NCI-H2107 (cell line): Measurements from ENCODE around the gene PTPN13.

Experiments used
- DNase-seq: peaks from one replicate; lab custom pipeline; 2025; lab: John Stamatoyannopoulos, UW

The PTPN13 gene

DNA sequence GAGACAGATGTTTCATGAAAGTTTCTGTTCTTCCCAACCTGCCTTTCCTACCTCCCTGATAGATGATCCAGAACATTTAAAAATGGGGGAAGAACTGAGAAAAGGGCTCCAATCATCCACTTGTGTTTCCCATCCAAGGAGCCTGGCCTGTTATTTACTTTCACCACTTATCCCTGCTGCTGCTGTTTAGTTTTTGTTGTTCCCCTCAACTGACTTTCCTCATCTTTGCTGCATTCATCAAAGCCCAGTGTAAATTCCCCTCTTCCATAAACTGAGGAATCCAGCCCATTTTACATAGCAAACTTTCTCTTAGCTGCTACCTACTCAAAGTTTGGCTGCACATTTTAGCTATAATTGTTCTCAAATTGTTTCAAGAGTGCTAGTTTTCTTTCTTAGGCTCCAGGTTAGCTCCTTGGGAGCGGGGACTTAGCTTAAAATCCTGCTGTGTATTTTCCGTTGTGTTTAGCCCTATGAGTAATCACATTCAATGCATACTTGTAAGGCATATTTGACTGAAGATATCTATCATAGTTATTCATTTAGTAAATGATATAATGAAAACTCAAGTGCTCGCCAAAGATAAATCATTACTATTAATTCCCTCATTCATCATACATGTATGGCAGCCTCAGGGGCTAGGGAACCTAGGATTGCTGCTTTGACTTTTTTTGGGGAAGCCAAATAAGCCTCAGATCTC lies 1.4 kb upstream of the PTPN13 start:
- no peak for DNase-seq

DNA sequence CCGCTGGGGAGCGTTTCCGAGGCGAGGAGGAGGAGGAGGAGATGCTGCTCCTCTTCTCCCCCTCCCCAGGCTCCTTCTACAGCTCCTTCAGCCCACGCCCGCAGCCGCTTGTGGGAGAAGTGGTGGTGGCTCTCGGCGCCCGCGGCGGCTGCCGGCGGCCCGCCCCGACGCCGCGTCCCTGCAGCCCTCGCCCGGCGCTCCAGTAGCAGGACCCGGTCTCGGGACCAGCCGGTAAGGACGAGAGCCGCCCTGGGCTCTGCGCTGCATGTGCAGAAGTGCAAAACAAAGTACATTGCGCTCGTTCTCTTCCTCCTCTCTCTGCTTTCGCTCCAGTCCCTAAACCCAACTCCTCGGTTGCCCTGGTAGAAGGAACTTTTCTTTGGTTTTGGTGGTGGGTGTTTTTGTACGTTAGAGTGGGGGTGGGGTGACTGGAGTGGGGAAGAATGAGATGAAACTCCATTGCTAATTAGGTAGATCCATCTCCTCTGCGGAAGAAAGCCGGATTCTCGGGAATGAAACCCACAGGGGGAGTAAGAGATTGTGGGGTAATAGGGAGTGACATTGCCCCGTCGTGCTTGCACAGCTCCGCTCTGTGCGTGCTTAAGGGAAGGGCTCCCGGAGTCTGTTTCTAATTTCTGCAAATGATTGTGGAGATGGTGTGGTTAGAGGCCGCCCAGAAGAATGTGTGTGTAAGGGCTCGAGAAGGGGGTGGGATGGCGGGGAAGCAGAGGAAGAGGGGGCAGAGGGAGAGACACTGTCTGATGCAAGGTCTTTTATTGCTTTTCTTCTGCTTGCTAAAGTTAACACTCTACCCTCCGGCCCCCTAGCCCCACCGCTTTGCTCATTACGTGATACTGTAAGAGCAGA lies 677 bp downstream of the PTPN13 start:
- no peak for DNase-seq

DNA sequence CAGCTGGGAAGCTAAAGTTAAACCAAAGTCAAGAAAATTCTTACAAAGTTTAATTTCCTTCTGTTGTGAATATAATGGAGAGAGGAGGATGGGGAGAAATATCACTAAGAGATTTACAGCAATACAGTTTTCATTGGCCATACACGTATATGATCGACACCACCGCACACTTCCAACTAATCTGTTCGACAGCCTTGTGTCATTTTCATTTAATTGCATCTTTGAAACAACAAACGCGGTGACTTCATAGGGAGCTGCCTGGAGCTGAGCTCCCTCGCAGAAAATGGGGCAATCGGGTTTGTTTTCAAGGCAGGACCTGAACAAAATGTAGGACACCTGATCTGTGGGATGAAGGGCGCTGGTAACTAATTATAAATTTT lies 1.3 kb downstream of the PTPN13 start:
- no peak for DNase-seq

DNA sequence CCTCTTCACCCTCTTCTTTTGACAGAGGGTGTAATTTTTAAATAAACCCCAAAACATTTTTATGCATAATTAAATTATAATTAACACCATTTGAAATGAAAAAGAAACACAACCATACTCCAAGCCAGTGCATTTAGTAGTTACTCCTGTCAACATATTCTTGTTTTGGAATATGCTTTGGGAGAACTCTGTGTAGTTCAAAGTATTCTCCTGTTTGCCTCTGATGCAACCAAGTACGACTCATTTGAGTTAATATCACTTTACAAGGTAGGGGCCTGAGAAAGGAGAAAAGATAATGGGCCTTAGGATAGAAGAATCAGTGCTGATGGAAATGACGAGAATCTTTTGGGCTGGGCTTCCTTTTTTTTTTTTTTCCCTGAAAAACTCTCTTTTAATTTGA lies 2.7 kb downstream of the PTPN13 start:
- DNase-seq, result no peak

DNA sequence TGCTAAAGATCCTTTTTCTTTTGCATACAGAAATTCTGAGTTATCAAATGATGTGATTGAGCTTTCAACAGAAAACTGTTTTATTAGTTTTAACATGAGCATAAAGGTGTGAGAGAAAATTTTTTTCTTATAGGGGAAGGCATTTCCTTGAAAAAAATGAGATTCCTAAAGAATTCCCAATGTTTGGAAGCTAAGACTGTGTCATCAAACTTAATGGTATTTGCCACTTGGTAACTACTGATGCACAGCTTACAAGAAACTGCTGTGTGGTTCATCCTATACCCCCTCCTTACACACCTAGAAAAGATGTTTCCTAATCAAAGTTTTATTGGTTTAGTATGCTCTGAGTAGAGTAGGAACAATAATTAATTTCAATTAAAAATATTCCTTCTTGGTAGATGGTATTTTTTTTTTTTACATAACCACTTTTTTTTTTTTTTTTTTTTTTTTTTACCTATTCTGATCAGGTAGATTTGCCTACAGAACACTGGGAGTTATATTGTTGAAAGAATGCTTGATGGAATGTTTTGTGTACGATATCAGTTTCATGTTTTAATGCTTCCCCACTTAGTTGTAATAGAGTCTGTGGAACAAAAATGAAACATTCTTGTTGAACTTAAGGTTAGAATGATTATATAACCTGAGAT lies 6.0 kb downstream of the PTPN13 start:
- DNase-seq, result no peak

DNA sequence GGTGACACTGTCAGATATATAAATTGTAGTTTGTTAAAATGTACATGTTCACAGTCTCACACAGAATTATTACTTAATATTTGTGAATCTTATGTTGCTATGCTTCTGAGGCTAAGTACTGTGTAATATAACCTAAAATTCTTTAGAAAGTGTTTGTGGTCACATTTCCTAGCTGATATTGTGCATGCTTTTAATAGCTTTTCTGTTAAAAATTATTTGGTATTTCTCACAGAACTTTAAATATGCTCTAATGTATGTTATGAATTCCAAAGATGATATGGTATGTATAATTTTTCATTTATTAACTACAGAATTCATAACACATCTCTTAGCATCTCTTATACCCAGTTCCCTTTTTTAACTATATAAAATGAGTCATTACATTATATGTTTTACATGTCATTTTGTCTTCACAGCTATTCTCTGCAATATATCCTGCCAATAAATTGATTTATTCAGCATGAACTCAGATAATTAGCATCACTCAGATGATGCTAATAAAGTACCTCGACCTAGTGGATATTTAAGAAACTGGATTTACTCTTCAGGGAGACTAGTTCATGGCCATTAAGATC lies 9.3 kb downstream of the PTPN13 start:
- no peak for DNase-seq

DNA sequence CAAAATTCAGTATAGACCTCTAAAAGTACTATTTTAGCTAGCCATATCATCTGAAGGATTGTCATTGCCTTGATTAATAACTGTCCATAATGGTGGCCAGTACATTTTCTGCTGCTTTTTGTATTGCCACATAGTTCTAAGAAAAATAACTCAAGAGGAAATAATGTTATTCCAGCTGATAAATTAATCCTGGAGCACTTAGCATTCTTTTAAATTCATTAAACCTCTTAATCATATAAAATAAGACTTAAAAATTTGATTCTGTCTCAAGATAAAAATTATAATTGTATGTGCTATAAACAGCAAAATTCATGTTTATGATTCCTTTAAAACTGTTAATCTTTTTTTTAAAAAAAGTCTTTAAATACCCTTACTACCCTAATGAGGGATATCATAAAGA lies 12.7 kb downstream of the PTPN13 start:
- no peak for DNase-seq

DNA sequence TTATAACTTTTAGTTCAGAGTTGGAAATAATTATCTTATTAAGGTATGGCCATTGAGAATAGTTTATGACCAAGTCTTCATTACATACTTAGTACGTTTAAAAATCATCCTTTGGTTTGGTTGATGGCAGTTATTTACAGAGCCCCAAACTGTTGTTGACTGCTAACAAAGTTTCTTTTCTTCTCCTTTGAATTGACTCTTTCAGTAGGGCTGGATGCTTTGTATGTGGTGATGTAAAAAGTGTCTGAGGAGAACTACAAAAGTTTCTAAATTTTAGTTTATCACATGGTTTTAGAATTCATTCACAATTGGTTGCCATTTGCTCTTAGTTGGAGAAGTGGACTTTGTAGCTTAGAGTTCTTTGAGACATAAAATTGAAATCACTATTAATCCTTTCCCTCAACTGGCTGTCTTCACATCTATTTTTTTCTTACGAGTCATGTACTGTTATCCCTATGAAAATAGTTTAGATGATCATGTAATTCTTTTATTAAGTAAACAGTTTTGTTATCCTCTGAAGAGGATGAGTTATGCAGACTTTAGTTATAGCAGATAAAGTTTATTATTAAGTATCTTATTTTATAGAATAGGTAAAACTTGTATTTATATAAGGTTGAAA lies 14.8 kb downstream of the PTPN13 start:
- no peak for DNase-seq

DNA sequence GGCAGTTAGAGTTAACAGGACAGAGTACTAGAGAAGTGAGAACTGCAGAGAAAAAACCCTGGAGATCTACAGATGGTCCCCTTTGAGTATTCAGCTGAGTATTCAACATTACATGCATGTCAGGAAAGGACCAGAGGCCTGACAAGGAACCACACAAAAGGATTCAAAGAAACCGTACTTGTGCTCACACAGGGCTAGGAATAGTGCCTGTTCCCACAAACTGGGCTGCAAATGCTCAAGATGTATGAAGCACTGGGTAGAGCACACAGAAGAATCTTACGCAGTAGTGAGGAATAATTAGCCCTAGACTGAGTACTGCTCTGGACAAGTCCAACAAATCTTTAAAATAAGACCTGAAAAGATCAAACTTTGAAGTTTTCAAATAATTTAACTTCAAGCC lies 17.6 kb downstream of the PTPN13 start:
- no peak for DNase-seq

DNA sequence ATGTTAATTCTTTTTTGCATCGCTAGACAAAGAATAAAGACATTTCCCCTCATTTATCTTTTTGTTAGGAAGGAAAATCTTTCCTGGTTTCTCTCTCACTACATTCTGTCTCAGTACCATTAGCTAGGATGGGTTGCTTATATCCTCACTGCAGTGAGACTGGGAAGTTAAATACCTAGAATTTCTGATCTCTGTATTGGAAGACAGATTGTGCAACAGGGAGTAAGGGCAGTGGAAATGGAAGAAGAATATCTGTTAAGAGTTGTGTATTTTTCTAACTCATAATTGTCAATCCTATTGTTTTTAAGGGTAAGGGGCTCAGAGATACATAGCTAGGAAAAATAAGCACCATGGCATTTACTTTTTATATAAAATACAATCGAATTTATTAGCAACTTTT lies 19.6 kb downstream of the PTPN13 start:
- DNase-seq, result no peak

DNA sequence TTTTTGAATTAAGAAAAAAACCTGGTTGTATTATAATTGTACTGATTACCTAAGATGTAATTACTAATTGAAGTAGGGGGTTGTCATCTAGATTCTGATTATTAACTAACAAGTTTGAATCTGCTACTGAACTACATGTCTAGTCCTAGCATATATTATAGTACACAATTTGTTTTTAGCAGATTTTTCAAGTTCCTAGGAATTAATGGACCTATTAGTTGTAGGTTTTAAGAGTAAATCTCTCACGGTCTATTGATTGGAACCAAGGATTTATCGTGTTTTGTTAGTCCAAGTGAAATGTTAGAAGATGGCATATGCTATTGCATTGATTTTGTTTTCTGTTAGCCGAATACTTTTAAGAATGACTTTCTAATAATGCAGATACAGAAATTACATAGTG lies 20.8 kb downstream of the PTPN13 start:
- no peak for DNase-seq

DNA sequence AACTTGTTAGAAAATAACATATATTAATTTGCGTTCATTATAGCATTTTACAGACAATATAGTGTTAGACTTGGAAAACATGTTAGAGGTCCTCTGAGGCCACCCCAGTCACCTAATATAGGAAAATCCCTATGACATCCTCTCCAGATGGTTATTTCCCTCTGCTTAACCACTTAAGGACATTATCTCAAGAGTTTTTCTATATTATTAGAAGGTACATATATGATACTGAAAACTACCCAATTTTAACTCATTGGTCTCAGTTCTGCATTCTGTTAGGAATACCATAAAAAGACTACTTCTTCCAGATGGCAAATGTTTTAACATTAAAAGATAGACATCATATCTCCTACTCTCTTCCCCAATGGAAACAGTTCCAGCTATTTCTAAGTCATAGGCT lies 21.4 kb downstream of the PTPN13 start:
- no peak for DNase-seq

DNA sequence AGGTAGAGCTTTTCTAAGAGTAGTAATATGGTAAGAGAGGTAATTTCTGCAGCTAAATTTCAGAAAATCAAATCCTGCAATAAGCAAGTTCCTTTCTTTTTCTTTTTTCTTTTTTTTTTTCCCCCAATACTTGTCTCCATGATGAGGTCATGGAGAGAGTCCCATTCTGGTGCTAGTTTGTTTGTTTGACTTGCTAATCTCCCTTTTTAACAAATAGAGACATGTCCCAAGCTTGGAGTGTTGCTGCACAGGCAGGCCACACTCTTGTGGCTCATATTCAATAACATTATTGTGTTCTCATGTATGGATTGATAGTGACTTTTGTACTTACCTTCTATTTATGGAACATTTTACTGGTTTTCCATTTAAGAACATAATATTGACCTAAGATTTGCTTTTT lies 25.5 kb downstream of the PTPN13 start:
- no peak for DNase-seq

DNA sequence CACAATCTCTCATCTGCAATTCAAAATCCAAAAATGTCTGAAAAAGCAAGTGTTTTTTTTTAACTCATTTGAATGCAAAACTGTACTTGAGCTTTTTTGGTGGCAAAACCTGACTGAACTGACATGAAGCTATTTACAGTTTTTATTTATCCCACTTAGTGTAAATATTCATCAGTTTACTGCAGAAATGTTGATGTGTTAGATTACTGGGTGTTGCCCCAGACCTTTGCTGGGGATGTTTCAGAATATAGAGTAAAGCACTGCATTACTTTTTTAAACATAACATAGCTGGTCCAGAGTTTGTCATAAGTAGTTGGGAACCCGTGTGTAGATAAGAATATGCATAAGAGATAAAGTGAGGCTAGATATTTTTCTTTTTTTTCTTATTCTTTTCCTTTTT lies 27.3 kb downstream of the PTPN13 start:
- no peak for DNase-seq

DNA sequence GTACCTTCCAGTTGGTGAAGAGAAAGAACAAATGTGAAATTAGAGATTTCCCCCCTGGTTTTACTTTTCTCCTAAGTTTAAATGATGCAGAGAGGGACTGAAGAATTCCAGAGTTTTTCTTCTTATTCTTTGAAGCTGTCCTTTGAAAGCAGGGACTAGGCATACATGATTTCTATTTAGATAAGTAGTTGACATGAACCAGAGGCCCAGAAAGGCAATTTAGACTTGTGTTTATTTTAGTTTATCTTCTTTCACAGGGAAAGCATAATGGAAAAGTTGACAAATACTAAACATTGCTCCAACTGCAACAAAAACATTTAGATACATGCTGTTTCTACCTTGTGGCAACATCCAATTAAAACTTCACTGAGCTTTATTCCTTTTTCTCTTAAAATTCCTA lies 32.0 kb downstream of the PTPN13 start:
- DNase-seq, result no peak

DNA sequence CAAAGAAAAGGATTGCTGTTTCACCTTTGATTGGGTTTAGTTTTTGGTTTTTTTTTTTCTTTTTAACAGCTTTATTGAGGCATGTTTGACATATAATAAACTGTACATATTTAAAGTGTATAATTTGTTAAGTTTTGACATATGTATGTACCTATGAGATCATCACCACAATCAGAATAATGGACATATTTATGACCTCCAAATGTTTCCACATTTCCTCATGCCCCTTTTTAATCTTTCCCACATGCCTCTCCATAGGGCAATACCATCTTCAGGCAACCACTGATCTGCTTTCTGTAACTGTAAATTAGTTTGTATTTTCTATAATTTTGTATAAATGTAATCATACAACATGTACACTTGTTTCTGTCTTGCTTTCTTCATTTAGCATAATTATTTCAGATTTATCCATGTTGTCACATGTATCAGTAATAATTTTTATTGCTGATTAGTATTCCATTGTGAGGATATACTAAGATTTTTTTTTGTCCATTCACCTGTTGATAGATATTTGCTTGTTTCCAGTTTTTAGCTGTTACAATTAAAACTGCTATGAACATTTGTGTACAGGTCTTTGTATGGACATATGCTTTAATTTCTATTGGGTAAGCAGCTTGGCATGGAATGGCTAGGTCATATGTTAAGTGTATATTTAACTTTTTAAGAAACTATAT lies 33.5 kb downstream of the PTPN13 start:
- no peak for DNase-seq

DNA sequence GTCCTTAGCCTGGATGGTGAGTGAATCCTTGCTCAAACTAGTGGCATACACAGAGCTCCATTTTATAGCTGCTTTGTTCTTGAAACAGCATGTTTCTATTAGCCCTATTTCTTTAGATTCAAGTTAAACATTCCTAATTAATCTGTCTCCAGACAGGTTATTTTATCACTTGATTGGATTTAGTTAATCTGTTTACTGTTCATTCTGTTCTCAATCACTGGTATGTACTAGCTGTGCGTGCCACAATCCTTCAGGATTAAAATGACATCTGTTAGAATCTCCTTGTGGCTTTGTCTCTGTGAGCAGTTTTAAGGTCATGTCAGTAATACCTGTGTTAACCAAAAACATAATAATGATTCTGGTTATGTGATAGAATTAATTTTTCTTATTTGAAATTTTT lies 36.5 kb downstream of the PTPN13 start:
- no peak for DNase-seq

DNA sequence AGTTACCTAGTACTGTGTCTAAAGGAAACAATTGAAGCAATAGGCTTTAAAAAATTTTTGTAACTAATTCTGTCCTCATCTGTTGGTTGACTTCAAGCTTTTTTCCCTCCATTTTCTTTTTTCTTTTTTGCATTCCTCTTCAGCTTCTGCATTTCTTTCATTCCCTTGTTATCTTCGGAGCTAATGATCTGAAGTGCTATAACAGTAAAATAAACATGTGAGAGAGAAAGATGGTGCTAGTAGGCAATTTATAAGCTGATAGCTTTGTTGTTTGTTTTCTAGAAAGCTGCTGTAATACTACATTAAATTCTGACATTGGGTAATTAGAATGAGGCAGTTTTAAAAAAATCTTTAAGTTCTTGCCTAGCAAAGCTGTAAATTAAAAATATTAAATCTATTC lies 37.1 kb downstream of the PTPN13 start:
- DNase-seq, result no peak

DNA sequence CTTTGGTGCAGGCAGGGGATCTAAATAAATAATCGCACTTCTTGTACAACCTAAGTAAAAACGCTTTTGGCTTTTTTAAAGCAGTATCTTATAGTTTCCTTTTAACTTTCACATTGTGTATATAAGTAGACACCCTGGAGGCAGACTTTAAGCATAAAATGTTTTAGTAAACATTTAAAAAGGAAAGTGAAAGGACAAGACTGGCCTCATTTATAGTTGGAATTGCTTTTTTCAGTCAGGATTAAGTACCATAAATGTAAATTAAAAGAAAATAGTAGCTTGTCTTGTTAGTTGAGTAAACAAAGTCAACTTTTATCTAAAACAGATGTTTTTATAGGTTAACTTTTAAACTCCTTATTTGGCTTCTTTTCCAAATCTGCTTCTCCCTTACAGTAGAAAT lies 39.7 kb downstream of the PTPN13 start:
- DNase-seq, result no peak

DNA sequence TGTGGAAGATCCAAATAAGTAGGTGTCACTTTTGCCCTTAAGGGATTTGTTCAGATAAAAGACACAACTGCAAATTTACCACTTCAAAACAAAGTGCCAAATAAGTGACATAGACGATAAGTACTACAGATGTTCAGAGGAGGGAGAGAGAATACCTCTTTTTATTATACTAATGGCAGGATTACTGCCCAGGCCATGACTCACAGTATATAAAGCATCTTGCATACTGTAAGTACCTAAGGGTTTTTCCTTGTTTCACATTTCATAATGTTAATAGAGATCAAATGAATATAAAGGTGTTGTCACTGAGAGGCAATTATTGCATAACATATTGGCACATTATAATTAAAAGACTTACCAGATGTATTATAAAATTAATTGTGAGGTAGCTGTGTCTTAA lies 46.4 kb downstream of the PTPN13 start:
- no peak for DNase-seq

DNA sequence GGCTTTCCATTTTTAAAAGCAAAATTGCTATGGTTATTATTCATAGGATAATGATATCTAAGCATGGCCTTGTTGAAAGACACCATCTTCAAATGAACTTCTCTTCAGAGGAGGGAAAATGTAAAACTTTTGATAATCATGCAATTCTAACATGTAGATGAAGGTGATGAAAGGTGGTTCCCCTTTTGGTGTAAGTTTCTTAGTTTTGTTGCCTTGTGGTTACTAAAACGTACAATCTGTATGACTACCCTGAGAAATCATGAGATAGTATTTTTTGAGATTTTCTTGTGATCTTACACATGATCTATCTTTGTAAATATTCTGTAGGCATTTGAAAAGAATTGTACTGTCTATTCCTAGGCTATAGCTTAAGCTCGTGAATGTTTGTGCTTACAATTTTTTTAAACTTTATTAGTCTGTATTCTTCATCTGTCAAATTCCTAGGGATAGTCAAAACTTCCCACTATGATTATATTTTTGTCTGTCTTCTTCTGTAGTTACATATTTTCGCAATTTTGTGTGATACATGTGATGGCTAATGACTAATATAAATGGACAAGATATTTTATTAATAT lies 47.5 kb downstream of the PTPN13 start:
- no peak for DNase-seq

DNA sequence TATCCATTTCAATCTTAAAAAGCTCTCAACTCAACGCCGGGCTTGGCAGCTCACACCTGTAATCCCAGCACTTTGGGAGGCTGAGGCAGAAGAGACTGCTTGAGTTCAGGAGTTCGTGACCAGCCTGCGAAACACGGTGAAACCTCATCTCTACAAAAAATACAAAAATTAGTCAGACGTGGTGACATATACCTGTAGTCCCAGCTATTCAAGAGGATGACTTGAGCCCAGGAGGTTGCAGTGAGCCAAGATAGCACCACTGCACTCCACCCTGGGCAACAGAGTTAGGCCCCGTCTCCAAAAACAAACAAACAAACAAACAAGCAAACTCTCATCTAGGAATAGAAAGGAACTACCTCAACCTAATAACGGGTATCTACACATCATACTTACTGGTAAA lies 50.8 kb downstream of the PTPN13 start:
- DNase-seq, result no peak
